GM19035 (cell line): ENCODE measurements around the gene CDC42SE2.
A peak's percentile ranks its signal among the peaks of the same experiment; 100 is the strongest.
"Not testable (repeated sequence)": the region's sequence is repeated elsewhere in the genome, so short reads cannot be mapped to it uniquely, and the experiment has no call there.

Source experiments
- ATAC-seq: cut with Tn5 transposase; IDR thresholded peaks from one replicate; pipeline ENCODE4 v1.9.1; 2021; ENCODE audit not compliant: unreplicated experiment

CDC42SE2 gene

GRCh38 chr5:131363811-131364506, 100.1 kb downstream of the CDC42SE2 start:
- ATAC-seq, result no peak

DNA sequence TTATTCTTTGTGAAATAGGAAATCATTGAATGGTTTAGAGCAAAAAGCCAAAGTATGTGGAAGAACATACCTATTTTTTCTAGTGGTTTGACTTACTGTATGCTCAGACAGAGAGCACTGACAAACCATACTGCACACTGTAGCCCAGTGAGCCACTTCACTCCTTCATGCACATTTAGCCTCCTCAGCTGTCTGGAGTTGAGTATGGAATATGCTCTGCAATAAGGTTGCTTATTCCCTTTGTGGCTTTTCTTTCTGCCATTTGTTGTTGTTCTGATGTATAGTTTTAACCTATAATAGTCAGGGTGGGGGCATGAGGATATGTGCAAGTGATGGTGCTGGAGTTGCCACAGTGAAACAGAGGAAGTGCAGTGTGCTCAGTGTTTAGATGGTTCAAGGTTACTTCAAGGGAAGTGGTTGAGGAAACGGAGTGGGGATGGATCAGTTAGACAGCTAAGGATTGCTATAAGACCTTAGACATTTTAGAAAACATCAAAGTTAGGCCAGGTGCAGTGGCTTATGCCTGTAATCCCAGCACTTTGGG, 100.7 kb downstream of the CDC42SE2 start:
- ATAC-seq, result no peak

- no peak for ATAC-seq
Measured at GRCh38 chr5:131366428-131366827, 102.6 kb downstream of the CDC42SE2 start.

DNA sequence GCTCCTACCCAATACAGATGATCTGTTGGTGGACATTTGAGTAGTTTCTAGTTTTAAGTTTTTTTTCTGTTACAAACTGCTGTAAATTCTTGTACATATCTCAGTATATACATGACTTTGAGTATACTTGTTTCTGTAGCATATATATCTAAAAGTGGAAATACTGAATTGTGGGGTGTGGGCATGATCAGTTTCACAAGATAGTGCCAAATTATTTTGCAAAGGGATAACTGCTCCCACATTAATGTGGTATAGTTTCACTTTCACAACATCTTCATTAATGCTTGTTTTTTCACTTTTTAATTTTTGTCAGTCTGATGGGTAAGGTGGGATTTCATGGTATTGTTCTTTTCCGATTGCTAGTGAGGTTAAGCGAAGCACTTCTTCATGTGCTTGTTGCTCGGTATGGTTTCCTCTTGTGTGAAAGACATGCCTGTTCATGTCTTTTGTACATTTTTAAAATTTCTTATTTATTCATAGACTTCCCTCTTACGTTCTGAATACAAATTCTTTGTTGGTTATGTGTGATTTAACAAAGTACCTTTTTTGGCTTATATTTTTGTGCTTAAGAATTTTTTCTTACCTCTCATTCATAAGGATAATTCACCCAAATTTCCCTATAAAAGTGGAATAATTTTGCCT, 103.5 kb downstream of the CDC42SE2 start:
- ATAC-seq, result no peak

GRCh38 chr5:131368866-131369265, 105.0 kb downstream of the CDC42SE2 start:
- no peak for ATAC-seq

DNA sequence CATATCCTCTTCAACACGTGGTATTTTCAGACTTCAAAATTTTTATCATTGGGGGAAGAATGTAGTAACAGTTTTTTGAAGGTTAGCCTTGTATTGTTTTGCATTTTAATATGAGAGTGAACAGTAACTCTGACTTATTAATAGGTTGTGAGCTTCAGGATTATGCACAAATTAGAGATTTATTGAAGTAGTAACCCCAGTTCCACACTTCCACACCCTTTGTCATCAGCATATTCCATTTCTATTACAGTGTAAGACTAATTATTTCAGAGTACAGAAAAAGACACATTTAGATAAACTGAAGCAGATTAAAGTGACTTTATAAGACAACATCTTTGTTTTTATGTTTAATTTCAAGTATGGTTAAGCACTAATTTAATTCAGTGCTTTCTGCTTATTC, 105.7 kb downstream of the CDC42SE2 start:
- no peak for ATAC-seq

DNA sequence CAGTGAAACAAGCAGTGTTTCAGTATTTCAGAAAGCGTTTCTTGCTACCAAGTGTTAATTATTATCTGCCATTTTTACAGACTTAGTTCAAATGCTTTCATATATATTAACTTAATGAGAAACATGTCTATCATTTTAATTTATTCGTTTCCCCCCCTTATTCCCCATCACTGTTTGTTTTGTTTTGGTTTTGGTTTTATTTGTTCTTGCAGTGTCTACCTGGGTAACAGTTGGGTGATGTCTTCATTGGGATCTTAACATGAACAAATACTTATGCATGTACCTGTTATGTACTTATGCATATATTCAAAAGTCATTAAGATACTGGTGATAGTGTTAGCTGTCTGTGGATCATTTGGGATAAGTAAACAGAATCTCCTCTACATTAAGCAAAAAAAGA, 108.0 kb downstream of the CDC42SE2 start:
- no peak for ATAC-seq

DNA sequence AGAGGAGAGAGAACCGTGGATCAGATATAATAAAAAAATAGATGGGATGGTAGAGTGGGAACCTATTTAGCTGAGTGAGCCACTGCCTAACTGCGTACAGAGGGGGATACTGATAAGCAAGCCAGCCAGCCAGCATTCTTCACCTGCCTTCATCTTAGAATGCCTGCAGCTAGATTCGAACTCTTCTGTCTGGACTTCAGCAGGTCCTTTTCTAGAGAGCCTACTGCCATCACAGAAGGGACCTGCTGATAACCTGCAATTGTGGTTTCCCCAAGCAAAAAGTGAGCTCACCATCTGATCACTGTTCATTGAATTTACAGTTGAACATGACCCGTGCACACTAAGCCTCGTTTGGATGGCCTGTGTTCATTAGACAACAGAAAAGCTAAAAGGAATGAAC, 109.4 kb downstream of the CDC42SE2 start:
- ATAC-seq, result no peak

- peak; percentile 21 for ATAC-seq
Measured at GRCh38 chr5:131375351-131375750, 111.5 kb downstream of the CDC42SE2 start.

GRCh38 chr5:131377346-131377745, 113.5 kb downstream of the CDC42SE2 start:
- no peak for ATAC-seq

- ATAC-seq, result no peak
Measured at GRCh38 chr5:131377785-131378325, 114.0 kb downstream of the CDC42SE2 start.

DNA sequence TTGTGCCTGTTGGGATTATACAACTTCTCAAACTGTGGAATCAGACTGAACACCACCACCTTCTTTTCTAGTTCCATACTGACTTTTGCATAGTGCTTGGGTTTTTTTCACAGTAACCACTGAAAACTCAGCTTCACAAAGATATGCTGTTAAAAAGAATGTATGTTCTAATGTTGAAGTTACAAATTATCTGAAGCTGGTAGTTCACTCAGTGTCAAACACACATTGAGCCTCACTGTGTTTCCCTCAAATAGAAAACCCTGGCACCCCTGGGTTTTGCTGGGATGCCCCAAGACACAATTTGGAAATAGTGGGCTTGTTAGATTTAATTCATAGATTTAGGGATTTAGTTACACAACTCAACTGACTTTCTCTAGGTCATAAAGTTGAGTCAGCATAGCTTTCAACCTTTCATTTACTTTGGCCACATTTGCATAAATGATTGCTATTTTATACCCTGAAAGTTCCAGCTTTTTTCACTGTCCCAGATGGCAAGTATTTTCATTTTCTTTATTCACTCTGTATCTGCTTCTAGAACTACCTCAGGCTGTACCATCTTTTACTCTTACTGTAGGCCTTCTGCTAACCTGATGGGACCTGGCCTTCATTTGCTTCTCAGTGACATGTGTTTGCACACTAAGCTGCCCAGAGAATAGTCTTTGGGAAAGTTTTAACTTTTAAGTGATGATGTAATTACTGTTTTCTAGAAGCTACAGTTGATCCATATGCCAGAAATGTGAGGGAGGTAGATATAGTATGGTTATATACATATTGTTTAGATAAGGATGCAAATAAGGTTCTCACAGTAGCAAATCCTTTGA, 115.1 kb downstream of the CDC42SE2 start:
- no peak for ATAC-seq

DNA sequence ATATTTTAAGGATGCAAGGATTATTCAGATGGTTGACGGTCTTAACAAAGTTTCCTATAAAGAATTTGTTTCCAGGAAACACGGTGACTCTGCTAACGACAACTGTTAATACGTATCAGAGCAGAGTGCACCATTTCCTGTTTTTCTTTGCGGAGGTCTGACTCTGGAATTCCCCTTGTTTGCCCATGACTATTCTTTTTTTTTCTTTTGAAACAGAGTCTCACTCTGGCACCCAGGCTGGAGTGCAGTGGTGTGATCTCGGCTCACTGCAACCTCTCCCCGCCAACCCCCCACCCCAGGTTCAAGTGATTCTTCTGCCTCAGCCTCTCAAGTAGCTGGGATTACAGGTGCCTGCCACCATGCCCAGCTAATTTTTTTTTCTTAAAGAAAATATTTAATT, 115.9 kb downstream of the CDC42SE2 start:
- ATAC-seq, result peak; percentile 34

- ATAC-seq, result not testable (repeated sequence)
Measured at GRCh38 chr5:131380238-131380637, 116.4 kb downstream of the CDC42SE2 start.

- no peak for ATAC-seq
Measured at GRCh38 chr5:131381021-131381420, 117.2 kb downstream of the CDC42SE2 start.

DNA sequence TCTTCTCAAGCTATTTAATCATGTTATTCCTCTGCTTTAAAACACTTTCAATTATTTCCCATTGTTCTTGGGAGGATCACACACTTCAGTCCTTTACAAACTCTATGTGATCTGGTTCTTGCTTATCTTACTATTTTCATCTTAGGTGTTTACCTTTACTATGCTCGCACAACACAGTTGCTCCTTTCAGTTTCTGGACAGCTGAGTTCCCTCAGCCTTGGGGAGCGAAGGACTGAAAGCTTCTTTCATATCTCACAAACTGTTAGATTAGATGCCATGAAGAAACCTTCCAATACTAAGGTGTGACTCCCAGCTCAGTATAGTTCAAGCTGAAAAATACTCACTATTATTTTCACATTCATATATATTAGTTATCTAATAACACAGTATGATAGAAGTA, 117.9 kb downstream of the CDC42SE2 start:
- ATAC-seq, result peak; percentile 49

- ATAC-seq, result peak; percentile 53
Measured at GRCh38 chr5:131382407-131383395, 118.8 kb downstream of the CDC42SE2 start.

DNA sequence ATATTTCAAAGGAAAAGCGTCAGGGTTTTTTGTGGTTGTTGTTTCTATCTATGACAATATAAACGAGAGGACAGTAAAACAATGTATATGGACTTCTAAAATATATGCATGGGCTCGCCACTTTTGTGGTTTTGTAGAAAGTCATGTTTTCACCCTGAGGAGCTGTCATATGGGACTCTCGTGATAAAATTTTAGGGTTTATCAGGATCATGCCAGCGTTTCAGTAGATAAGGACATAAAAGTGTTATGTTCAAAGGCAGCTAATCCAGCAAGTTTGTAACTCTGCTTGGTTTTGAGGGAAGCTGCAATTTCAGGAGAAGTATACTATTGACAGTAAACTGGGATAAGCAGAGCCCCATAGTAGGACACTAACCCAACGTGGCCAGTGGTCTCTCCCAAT, 120.3 kb downstream of the CDC42SE2 start:
- no peak for ATAC-seq

- no peak for ATAC-seq
Measured at GRCh38 chr5:131384616-131385214, 120.9 kb downstream of the CDC42SE2 start.

DNA sequence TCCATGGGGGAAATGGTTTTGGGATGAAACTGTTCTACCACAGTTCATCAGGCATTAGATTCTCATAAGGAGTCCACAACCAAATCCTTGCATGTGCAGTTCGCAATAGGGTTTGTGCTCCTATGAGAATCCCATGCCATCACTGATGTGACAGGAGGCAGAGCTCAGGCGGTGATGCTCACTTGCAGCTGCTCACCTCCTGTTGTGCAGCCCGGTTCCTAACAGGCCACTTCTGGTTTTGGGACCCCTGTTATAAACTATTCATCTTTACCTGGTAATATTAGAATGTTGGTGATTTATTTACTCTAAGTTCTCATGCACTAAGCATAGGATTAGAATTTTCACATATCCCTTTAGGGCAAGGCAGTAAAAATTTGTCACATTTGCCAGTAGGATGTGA, 122.3 kb downstream of the CDC42SE2 start:
- no peak for ATAC-seq
